Prostate gland (tissue), 2 donors: ENCODE data around the gene STRIP1. TPM values are rescaled to one million over a fixed set of nuclear protein-coding genes. Genes with fewer than 3 reads are reported as not detected.

Source experiments
- DNase-seq: peaks from one replicate; pipeline ENCODE4 v3.0.0-alpha.2; 2019; ENCODE audit warnings: low spot score
- H3K27ac ChIP-seq, 2 donors: fragments of 200-600 bp; sonication (generic); 2 replicates each; pipeline ENCODE4 v1.5.1; 2017 to 2019
- H3K27me3 ChIP-seq: fragments of 200-600 bp; sonication (generic); replicated peaks from 2 replicates; pipeline ENCODE4 v1.5.1; 2019; ENCODE audit not compliant: insufficient read depth
- H3K36me3 ChIP-seq, 2 donors: fragments of 200-600 bp; sonication (generic); 1 replicate in 1 of 2; 2 replicates in 1 of 2; pipeline versions ENCODE4 v1.5.1 to v1.8.1; 2017 to 2019
- H3K4me1 ChIP-seq: fragments of 200-600 bp; sonication (generic); replicated peaks from 2 replicates; pipeline ENCODE4 v1.5.1; 2019
- H3K4me3 ChIP-seq, 2 donors: fragments of 200-600 bp; sonication (generic); 2 replicates each; pipeline ENCODE4 v1.5.1; 2017 to 2019
- H3K9me3 ChIP-seq: fragments of 200-600 bp; sonication (generic); 2 replicates; pipeline ENCODE4 v1.5.1; 2017
- CTCF ChIP-seq, 4 experiments: fragments of 200-600 bp in 2 of 4; fragments of 450-650 bp in 2 of 4; sonication (generic) in 2 of 4; IDR thresholded peaks; 1 replicate in 3 of 4; 2 replicates in 1 of 4; pipeline ENCODE4 v1.5.1; 2016 to 2019; ENCODE audit warnings: antibody characterized with exemption in 4 of 4, mild to moderate bottlenecking in 2 of 4, moderate library complexity in 2 of 4
- POLR2A ChIP-seq: fragments of 450-650 bp; IDR thresholded peaks from one replicate; pipeline ENCODE4 v1.6.1; 2016; ENCODE audit warnings: antibody characterized with exemption, mild to moderate bottlenecking
- POLR2AphosphoS5 ChIP-seq: sonication (generic); formaldehyde crosslinking; IDR thresholded peaks from one replicate; pipeline ENCODE4 v1.6.1; 2017; ENCODE audit warnings: antibody characterized with exemption
- WGBS: methylation state at CpG from one replicate; pipeline ENCODE4 v1.1.5; 2018; 5-methylcytosine and 5-hydroxymethylcytosine counted together
- intact Hi-C: fragments of 100-400 bp; cut with DNase I; formaldehyde crosslinking; loops from one replicate; pipeline ENCODE4 v1.14.2; 2022
- total RNA-seq, 2 donors: library from RNA; depleted of rRNA; stranded (reverse); fragments of >200 nt; gene quantifications; one replicate each; pipeline ENCODE4 v1.1.0, GENCODE V29; 2016

The STRIP1 gene
- total RNA-seq, 2 donors from 2014 or later: 36.8 to 73.2 TPM

DNA sequence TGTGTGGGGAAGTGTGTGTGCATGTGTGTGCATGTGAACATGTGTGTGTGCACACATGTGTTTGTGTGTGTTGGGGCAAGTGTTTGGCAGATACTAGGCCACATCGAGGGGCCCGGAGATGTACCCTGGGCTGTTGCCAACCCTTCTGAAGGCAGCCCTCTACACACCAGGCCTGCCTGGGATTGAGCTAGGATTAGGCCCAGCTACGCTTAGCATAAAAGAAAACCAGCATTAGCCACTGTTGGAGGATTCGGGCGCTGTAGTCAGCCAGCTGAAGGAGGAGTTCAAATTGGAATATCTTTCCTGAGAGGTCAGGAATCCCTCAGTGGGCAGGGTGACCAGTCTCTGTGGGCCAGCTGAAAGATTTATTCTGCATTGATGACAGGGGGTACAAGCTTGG lies 46.6 kb downstream of the STRIP1 start:
- DNase-seq: no peak
- Histone ChIP-seq H3K4me1 (no peaks in the 10 kb centered on the region), H3K27ac (no peak overlapping the region), H3K27me3 (no peaks in the 10 kb centered on the region), H3K4me3 (no peak overlapping the region), H3K36me3 (no peaks in the 10 kb centered on the region), H3K9me3 (no peaks in the 10 kb centered on the region)
- WGBS: 78% methylated on average over 5 of the region's 5 CpGs
- intact Hi-C loops: no loop called here
- TF ChIP-seq POLR2AphosphoS5 (no peak), POLR2A (no peak), CTCF (IDR thresholded peaks at IDR 0.05) (no peak)

GRCh38 chr1:110082477-110082876 lies 48.1 kb downstream of the STRIP1 start:
- Histone ChIP-seq H3K27me3 (no peaks in the 10 kb centered on the region), H3K4me3 (no peak overlapping the region), H3K9me3 (no peaks in the 10 kb centered on the region), H3K4me1 (no peaks in the 10 kb centered on the region), H3K36me3 (no peaks in the 10 kb centered on the region), H3K27ac (no peak overlapping the region)
- DNase-seq: no peak
- 93% methylated on average over 5 of the region's 5 CpGs for WGBS
- TF ChIP-seq POLR2AphosphoS5: no peak
- TF ChIP-seq POLR2A: no peak
- no peak for TF ChIP-seq CTCF (IDR thresholded peaks at IDR 0.05)
- intact Hi-C loops: no loop called here

DNA sequence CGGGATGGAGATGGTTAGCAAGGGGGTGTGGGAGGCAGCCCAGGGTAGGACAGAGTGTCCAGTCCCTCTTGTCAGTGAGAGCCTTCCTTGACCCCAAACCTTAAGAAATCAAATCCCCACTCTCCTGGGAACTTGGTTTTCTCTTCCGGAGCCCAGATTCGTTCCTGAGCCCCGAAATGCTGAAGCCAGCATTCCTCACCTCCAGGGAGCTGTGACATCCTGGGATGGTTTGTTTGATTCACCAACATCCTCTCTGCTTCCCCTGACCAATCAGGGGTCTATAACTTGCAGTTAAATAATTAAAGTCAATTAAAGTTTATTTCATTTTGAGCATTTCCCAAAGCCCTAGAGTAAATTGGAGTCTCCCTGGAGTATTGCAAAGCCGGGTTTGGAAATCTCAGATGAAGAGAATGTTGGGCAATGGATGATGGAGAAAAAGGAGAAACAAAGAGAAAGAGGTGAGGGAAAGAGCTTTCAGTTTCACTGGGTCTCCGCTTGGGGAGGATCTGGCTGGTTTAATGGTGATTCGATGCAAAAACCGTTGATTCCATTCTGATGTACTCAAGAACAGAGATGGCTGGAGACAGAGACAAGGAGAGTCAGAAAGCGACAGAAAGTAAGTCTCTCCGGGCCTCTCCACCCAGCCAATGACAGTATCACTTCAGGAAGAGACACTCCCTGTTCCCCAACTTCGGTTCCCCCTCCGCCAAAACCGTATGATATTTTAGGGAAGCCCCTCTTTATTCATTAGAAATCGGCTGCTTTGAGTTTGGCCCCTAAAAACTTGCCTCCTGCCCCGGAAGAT lies 48.8 kb downstream of the STRIP1 start:
- Histone ChIP-seq H3K27me3 (no peaks in the 10 kb centered on the region), H3K36me3 (no peaks in the 10 kb centered on the region), H3K27ac (no peak overlapping the region), H3K4me3 (peak overlapping the region; percentile 37), H3K9me3 (no peaks in the 10 kb centered on the region), H3K4me1 (no peaks in the 10 kb centered on the region)
- TF ChIP-seq CTCF (IDR thresholded peaks at IDR 0.05) (no peak), POLR2AphosphoS5 (no peak), POLR2A (no peak)
- intact Hi-C loops: no loop called here
- 36% methylated on average over 15 of the region's 15 CpGs for WGBS
- no peak for DNase-seq

DNA sequence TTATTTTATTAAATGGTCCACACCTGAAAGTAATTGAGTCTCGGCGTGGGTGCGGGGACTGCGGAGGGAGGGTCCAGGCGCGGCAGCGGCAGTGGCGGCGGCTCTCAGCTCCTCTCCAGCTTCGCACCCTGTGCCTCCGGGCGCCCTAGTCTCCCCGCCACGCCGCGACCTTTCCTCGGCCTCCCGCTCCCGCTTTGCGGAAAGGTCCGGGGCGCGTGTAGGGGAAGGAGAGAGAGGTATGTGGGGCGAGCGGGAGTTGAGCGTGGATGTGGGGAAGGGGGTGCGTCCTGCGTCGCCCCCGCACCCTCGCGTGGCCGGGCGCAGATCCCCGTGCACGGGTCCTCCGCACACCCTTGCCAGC lies 49.4 kb downstream of the STRIP1 start:
- intact Hi-C loops: no loop called here
- WGBS: 3% methylated on average over 37 of the region's 37 CpGs

More for the DNA sequence above, 49.4 kb downstream of the STRIP1 start:
- Histone ChIP-seq H3K27ac (peak overlapping the region in 1 of 2 donors; percentile 64), H3K4me3 (peak overlapping the region; percentile 37), H3K27me3 (no peaks in the 10 kb centered on the region), H3K36me3 (no peaks in the 10 kb centered on the region), H3K4me1 (no peaks in the 10 kb centered on the region), H3K9me3 (no peaks in the 10 kb centered on the region)
- TF ChIP-seq POLR2A (no peak), CTCF (IDR thresholded peaks at IDR 0.05) (no peak), POLR2AphosphoS5 (no peak)
- no peak for DNase-seq
